Thyroid gland (tissue), 4 donors: ENCODE results near the gene SERPINF2. TPM values are rescaled to one million over a fixed set of nuclear protein-coding genes. Genes with fewer than 3 reads are reported as not detected.
A peak's percentile ranks its signal among the peaks of the same experiment; 100 is the strongest.

Source experiments
- DNase-seq, 2 donors: peaks; one replicate each; pipeline ENCODE4 v3.0.0-alpha.2; 2019
- H3K27ac ChIP-seq, 3 donors: fragments of 200-600 bp; sonication (generic); 1 replicate in 2 of 3; 2 replicates in 1 of 3; pipeline ENCODE4 v1.5.1; 2016 to 2019; ENCODE audit warnings: mild to moderate bottlenecking in 1 of 3, moderate library complexity in 1 of 3
- H3K27me3 ChIP-seq: fragments of 200-600 bp; sonication (generic); one replicate; pipeline ENCODE4 v1.5.1; 2019
- H3K36me3 ChIP-seq, 2 donors: fragments of 200-600 bp; sonication (generic); one replicate each; pipeline ENCODE4 v1.5.1; 2016 to 2019
- H3K4me1 ChIP-seq, 2 donors: fragments of 200-600 bp; sonication (generic); one replicate each; pipeline ENCODE4 v1.5.1; 2017 to 2019
- H3K4me3 ChIP-seq, 3 donors: fragments of 200-600 bp; sonication (generic); replicated peaks in 1 of 3; 1 replicate in 2 of 3; 2 replicates in 1 of 3; pipeline ENCODE4 v1.5.1; 2016; ENCODE audit warnings: mild to moderate bottlenecking in 1 of 3
- H3K9me3 ChIP-seq: fragments of 200-600 bp; sonication (generic); one replicate; pipeline ENCODE4 v1.5.1; 2017
- CTCF ChIP-seq, 6 experiments: fragments of 200-600 bp in 3 of 6; fragments of 450-650 bp in 3 of 6; sonication (generic) in 3 of 6; IDR thresholded peaks; one replicate each; pipeline ENCODE4 v1.5.1; 2016 to 2019; ENCODE audit warnings: antibody characterized with exemption in 6 of 6, mild to moderate bottlenecking in 2 of 6, inconsistent platforms in 1 of 6, moderate library complexity in 1 of 6
- POLR2A ChIP-seq, 2 donors: fragments of 450-650 bp; IDR thresholded peaks; one replicate each; pipeline ENCODE4 v1.6.1; 2017; ENCODE audit warnings: antibody characterized with exemption in 2 of 2, mild to moderate bottlenecking in 2 of 2, moderate library complexity in 1 of 2
- WGBS, 2 donors: methylation state at CpG; one replicate each; pipeline ENCODE4 v1.1.5; 2017; 5-methylcytosine and 5-hydroxymethylcytosine counted together
- intact Hi-C: fragments of 100-400 bp; cut with DNase I; formaldehyde crosslinking; loops from one replicate; pipeline ENCODE4 v1.15.1; 2023
- total RNA-seq, 4 donors: library from RNA; depleted of rRNA; stranded (reverse); fragments of >200 nt; gene quantifications; one replicate each; pipeline ENCODE4 v1.2.3, GENCODE V29; 2016

Gene SERPINF2
- total RNA-seq, 4 donors from 2014 or later, result 4.3 to 9.7 (median 7.1) TPM

- WGBS, 2 donors, result 94 to 98% methylated on average over 7 of the region's 7 CpGs
- Histone ChIP-seq H3K4me1 (peaks cover 28 to 36% of the 10 kb centered on the region in 2 donors), H3K27ac (no peak overlapping the region), H3K27me3 (no peaks in the 10 kb centered on the region), H3K4me3 (no peak overlapping the region), H3K9me3 (no peaks in the 10 kb centered on the region), H3K36me3 (no peaks in the 10 kb centered on the region)
- intact Hi-C loops, result no loop called here
- TF ChIP-seq CTCF (IDR thresholded peaks at IDR 0.05) (no peak), POLR2A (IDR thresholded peaks at IDR 0.05) (no peak)
- no peak for DNase-seq
These were observed 34.2 kb downstream of the SERPINF2 start for GRCh38 chr17:1776857-1777256.

GRCh38 chr17:1779571-1780131 is 37.0 kb downstream of the SERPINF2 start:
- Histone ChIP-seq H3K4me1 (peaks cover 48 to 55% of the 10 kb centered on the region in 2 donors), H3K4me3 (no peak overlapping the region), H3K27me3 (no peaks in the 10 kb centered on the region), H3K27ac (peak overlapping the region; percentile 88 to 99 (median 98)), H3K36me3 (no peaks in the 10 kb centered on the region), H3K9me3 (no peaks in the 10 kb centered on the region)
- peak; percentile 68 to 88 for DNase-seq
- intact Hi-C loops, result no loop called here
- 35 to 50% methylated on average over 8 of the region's 8 CpGs for WGBS, 2 donors
- peak in 1 of 2 donors; percentile 9 for TF ChIP-seq POLR2A (IDR thresholded peaks at IDR 0.05)
- no peak for TF ChIP-seq CTCF (IDR thresholded peaks at IDR 0.05)

- 48 to 51% methylated on average over 6 of the region's 6 CpGs for whole genome bisulfite sequencing, 2 donors
- intact Hi-C loops, result no loop called here
- DNase-seq, result peak in 1 of 2 donors; percentile 10
- Histone ChIP-seq H3K36me3 (no peaks in the 10 kb centered on the region), H3K4me1 (peaks cover 48 to 66% of the 10 kb centered on the region in 2 donors), H3K27me3 (no peaks in the 10 kb centered on the region), H3K9me3 (no peaks in the 10 kb centered on the region), H3K4me3 (no peak overlapping the region), H3K27ac (peak overlapping the region; percentile 88 to 99 (median 98))
- TF ChIP-seq CTCF (IDR thresholded peaks at IDR 0.05) (no peak), POLR2A (IDR thresholded peaks at IDR 0.05) (no peak)
These were observed 39.5 kb downstream of the SERPINF2 start for GRCh38 chr17:1782171-1782567.

DNA sequence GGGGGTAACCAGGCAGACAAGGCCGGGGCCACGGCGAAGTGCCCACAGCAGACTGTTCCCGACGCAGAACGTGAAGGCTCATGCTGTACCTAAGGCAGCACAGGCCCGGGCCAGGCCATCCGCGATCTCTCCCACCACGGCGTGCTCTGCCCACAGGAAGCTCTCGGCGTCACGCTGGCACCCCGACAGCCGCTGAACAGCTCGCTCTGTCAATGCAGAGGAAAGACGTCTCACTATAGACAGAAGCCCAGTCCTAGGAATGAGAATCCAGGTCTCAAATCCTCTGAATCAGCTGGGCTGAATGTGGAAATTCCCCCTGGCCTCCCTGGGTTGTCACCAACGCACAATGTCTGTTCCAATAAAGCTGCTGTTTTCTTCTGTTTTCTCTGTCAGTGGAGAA is 40.6 kb downstream of the SERPINF2 start:
- H3K4me3 ChIP-seq, result no peak overlapping the region
- H3K4me1 ChIP-seq, result peaks cover 48 to 74% of the 10 kb centered on the region in 2 donors
- intact Hi-C loops, result no loop called here
- TF ChIP-seq CTCF (IDR thresholded peaks at IDR 0.05) (no peak), POLR2A (IDR thresholded peaks at IDR 0.05) (no peak)
- no peaks in the 10 kb centered on the region for H3K36me3 ChIP-seq
- H3K27me3 ChIP-seq, result no peaks in the 10 kb centered on the region
- DNase-seq, result peak; percentile 22 to 41
- 79 to 83% methylated on average over 8 to 19 of the region's 19 CpGs for WGBS, 2 donors
- H3K9me3 ChIP-seq, result no peaks in the 10 kb centered on the region
- peak overlapping the region; percentile 88 to 99 (median 98) for H3K27ac ChIP-seq

DNA sequence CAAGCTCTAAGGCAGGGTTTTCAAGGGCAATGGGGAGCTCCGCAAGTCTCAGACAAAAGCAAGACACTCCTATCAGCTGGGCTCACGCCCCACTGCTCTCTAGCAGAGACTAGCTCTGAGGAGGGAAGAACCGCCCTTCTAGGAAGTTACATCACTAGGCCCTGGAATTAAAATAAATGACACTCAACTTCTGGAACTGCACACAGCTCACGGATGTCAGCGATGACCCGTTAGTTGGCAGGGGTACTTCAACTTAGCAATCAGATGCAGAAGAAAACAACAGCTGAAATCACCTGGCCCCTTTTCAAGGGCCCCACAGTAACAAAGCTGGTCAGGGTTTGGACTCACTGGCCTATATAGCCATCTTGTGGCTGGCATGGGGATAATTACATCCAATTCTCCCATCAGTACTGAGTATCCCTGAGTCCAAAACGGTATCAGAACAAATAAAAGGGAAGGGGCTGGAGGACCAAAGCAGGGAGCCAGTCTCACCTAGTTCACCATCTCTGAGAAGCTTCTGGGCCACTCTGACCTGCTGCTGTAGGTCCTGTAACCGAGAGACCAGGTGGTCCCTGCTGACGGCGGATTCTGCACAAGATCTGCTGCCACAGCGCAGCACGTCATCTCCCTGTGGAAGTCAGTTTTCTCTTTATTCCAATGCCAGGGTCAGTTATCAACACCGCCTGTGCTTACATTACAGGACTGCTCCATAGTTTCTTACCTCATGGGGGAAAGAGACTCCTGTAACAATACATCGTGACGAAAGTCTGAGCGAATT is 41.4 kb downstream of the SERPINF2 start:
- WGBS, 2 donors, result 50 to 51% methylated on average over 16 of the region's 16 CpGs
- H3K27ac ChIP-seq, result peak overlapping the region; percentile 88 to 99 (median 98)
- peaks cover 47 to 71% of the 10 kb centered on the region in 2 donors for H3K4me1 ChIP-seq
- TF ChIP-seq POLR2A (IDR thresholded peaks at IDR 0.05) (peak in 1 of 2 donors; percentile 83), CTCF (IDR thresholded peaks at IDR 0.05) (peak; percentile 53 to 95 (median 78))
- no peaks in the 10 kb centered on the region for H3K27me3 ChIP-seq
- H3K4me3 ChIP-seq, result no peak overlapping the region
- intact Hi-C loops, result no loop called here
- no peaks in the 10 kb centered on the region for H3K9me3 ChIP-seq
- no peaks in the 10 kb centered on the region for H3K36me3 ChIP-seq
- peak; percentile 86 to 90 for DNase-seq
